Measurements from ENCODE around the gene PLCD4.

Gene PLCD4

DNA sequence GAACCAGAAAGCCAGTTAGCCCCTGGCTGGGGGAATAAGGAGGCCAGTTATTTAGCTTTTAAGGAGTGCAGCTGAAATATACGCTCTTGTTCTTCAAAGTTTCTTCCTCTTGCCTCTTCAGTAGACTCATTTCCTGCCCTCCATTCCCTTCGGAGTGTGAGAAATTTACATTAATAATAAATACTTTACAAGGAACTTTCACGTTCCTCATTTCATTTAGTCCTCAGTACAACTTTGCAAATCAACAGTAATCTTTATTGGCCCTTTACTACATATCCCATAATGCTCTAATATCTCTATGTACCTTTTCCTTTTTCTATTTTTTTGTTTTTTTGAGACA lies 15.6 kb downstream of the PLCD4 start:
- no peaks in the 10 kb centered on the region for H3K27me3 ChIP-seq (ENCODE audit: control insufficient read depth in 1 of 2, insufficient read depth in 2 of 2, low read length in 2 of 2)
- H3K9ac ChIP-seq (ENCODE audit: low read length): no peak overlapping the region

DNA sequence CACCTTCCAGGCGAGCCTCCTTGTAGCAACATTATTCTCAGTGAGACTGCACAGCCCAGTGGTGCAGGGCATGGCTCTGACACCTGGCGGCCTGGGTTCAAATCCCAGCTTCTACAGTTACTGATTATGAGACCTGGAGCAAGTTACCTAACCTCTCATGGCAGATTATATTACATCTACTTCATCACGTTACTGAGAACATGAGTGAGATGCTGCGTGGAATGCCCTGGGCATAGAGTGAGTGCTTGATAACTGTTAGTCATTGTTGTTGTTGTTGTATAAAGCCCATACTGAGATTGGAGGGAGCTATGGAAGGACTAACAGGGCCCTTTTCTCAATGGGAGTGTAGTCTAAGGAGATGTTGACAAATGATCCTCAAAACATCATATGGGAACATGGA lies 18.7 kb downstream of the PLCD4 start:
- H3K9ac ChIP-seq (ENCODE audit: low read length): no peak overlapping the region
- no peaks in the 10 kb centered on the region for H3K9me3 ChIP-seq (ENCODE audit: low read length)
- no peaks in the 10 kb centered on the region for H3K4me1 ChIP-seq (ENCODE audit: insufficient read depth, low read length)
- no peak overlapping the region for H3K4me3 ChIP-seq (ENCODE audit: low read depth in 1 of 2, low read length in 2 of 2)
- no peaks in the 10 kb centered on the region for H3K27me3 ChIP-seq (ENCODE audit: control insufficient read depth in 1 of 2, insufficient read depth in 2 of 2, low read length in 2 of 2)
- H3K27ac ChIP-seq (ENCODE audit: low read depth, low read length): no peak overlapping the region
- peaks cover 23% of the 10 kb centered on the region for H3K36me3 ChIP-seq (ENCODE audit: insufficient read depth, low read length)

More for the DNA sequence above, 15.6 kb downstream of the PLCD4 start:
- no peaks in the 10 kb centered on the region for H3K4me1 ChIP-seq (ENCODE audit: insufficient read depth, low read length)
- H3K36me3 ChIP-seq (ENCODE audit: insufficient read depth, low read length): peaks cover 17% of the 10 kb centered on the region
- H3K9me3 ChIP-seq (ENCODE audit: low read length): no peaks in the 10 kb centered on the region
- H3K27ac ChIP-seq (ENCODE audit: low read depth, low read length): no peak overlapping the region
- no peak overlapping the region for H3K4me3 ChIP-seq (ENCODE audit: low read depth in 1 of 2, low read length in 2 of 2)

DNA sequence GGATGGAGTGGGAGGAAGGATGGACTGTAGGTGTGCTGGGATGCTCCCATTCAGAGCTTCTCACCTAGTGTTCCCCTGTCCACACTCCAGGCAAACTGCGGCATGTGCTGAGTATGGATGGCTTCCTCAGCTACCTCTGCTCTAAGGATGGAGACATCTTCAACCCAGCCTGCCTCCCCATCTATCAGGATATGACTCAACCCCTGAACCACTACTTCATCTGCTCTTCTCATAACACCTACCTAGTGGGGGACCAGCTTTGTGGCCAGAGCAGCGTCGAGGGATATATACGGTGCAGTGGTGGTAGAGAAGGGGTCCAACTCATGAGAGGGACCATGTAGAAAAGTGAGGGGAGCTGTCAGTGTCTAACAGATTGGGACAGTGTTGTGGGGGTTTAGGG lies 20.2 kb downstream of the PLCD4 start:
- Histone ChIP-seq H3K4me3 (ENCODE audit: low read depth in 1 of 2, low read length in 2 of 2) (no peak overlapping the region), H3K36me3 (ENCODE audit: insufficient read depth, low read length) (peaks cover 33% of the 10 kb centered on the region)

DNA sequence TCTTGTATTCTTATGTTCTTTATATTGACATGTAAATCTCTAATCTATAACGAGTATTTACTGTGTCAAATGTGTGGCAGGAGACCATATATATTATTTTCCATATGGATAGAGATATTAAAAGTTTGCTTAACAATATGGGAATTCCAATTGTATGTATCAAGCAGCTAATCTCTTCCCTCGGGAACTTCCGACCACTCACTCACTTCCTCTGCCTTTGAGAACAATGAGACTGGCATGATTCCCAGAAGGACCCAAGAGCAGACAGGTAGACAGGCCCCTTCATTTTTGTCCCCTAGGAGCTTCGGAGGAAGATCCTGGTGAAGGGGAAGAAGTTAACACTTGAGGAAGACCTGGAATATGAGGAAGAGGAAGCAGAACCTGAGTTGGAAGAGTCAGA lies 24.1 kb downstream of the PLCD4 start:
- peaks cover 65% of the 10 kb centered on the region for H3K36me3 ChIP-seq (ENCODE audit: insufficient read depth, low read length)
- no peak overlapping the region for H3K27ac ChIP-seq (ENCODE audit: low read depth, low read length)
- no peaks in the 10 kb centered on the region for H3K27me3 ChIP-seq (ENCODE audit: control insufficient read depth in 1 of 2, insufficient read depth in 2 of 2, low read length in 2 of 2)

More for the DNA sequence above, 20.2 kb downstream of the PLCD4 start:
- Histone ChIP-seq H3K4me1 (ENCODE audit: insufficient read depth, low read length) (no peaks in the 10 kb centered on the region), H3K27ac (ENCODE audit: low read depth, low read length) (no peak overlapping the region), H3K9ac (ENCODE audit: low read length) (no peak overlapping the region), H3K9me3 (ENCODE audit: low read length) (no peaks in the 10 kb centered on the region), H3K27me3 (ENCODE audit: control insufficient read depth in 1 of 2, insufficient read depth in 2 of 2, low read length in 2 of 2) (no peaks in the 10 kb centered on the region)

DNA sequence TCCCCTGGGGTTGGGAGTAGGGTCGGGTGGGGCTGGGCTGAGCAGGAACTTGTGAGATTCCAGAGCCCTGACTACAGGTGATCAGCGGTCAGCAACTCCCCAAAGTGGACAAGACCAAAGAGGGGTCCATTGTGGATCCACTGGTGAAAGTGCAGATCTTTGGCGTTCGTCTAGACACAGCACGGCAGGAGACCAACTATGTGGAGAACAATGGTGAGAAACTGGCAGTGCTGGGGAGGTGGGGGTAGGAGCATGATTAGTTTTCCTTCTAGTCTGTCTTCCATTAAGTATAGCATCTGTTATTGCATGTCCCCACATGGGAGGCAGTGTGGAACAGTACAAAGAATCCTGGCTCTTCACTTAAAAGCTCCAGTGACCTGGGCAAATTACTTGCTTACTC lies 28.0 kb downstream of the PLCD4 start:
- Histone ChIP-seq H3K9me3 (ENCODE audit: low read length) (no peaks in the 10 kb centered on the region), H3K9ac (ENCODE audit: low read length) (no peak overlapping the region), H3K36me3 (ENCODE audit: insufficient read depth, low read length) (peaks cover 81% of the 10 kb centered on the region), H3K4me1 (ENCODE audit: insufficient read depth, low read length) (no peaks in the 10 kb centered on the region), H3K4me3 (ENCODE audit: low read depth in 1 of 2, low read length in 2 of 2) (no peak overlapping the region), H3K27ac (ENCODE audit: low read depth, low read length) (no peak overlapping the region), H3K27me3 (ENCODE audit: control insufficient read depth in 1 of 2, insufficient read depth in 2 of 2, low read length in 2 of 2) (no peaks in the 10 kb centered on the region)

More for the DNA sequence above, 24.1 kb downstream of the PLCD4 start:
- Histone ChIP-seq H3K9ac (ENCODE audit: low read length) (no peak overlapping the region), H3K4me3 (ENCODE audit: low read depth in 1 of 2, low read length in 2 of 2) (no peak overlapping the region), H3K4me1 (ENCODE audit: insufficient read depth, low read length) (no peaks in the 10 kb centered on the region), H3K9me3 (ENCODE audit: low read length) (no peaks in the 10 kb centered on the region)

DNA sequence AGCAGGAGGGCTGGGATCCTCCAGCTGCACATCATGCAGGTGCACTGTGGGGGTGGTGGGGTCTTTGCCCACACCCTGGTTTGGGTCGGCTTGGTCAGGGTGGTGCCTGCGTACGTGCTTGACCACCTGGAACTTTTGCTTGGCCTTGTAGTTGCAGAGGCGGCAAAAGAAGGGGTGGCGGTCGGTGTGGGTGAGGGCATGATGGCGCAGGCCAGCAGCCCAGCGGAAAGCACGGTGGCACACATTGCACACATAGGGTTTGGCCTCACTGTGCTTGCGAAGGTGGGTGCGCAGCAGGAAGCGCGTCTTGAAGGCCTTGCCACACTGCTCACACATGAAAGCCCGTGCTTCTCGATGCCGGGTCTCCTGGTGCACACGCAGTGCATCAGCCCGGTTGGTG lies 30.7 kb downstream of the PLCD4 start:
- Histone ChIP-seq H3K36me3 (ENCODE audit: insufficient read depth, low read length) (peaks cover 75% of the 10 kb centered on the region), H3K9me3 (ENCODE audit: low read length) (no peaks in the 10 kb centered on the region), H3K9ac (ENCODE audit: low read length) (no peak overlapping the region), H3K4me3 (ENCODE audit: low read depth in 1 of 2, low read length in 2 of 2) (no peak overlapping the region), H3K27ac (ENCODE audit: low read depth, low read length) (no peak overlapping the region), H3K27me3 (ENCODE audit: control insufficient read depth in 1 of 2, insufficient read depth in 2 of 2, low read length in 2 of 2) (no peaks in the 10 kb centered on the region), H3K4me1 (ENCODE audit: insufficient read depth, low read length) (no peaks in the 10 kb centered on the region)

DNA sequence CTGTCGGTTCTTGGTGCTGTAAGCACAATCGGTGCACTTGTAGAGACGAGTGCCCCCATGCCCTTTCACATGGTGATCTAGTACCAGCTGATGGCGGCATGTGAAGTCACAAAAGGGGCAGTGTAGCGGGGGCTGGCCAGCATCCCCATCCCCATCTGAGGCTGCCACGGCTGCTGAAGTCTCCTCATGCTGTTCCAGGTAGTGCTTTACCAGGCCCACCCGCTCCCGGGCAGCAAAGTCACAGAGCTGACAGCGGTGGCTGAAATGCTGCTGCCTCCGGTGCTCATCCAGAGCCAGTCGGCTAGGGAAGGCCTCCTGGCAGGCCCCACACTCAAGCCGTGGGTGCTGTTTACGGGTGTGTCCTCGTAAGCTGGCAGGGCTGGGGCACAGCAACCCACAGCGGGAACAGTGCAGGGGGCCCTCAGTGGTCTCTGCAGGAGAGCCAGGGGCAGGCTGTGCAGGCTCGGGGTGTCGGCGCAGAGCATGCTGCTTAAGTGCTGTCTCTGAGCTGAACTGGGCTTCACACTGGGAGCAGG lies 34.5 kb downstream of the PLCD4 start:
- H3K27ac ChIP-seq (ENCODE audit: low read depth, low read length): no peak overlapping the region
- no peak overlapping the region for H3K4me3 ChIP-seq (ENCODE audit: low read depth in 1 of 2, low read length in 2 of 2)
- no peaks in the 10 kb centered on the region for H3K27me3 ChIP-seq (ENCODE audit: control insufficient read depth in 1 of 2, insufficient read depth in 2 of 2, low read length in 2 of 2)
- H3K9ac ChIP-seq (ENCODE audit: low read length): no peak overlapping the region
- peaks cover 72% of the 10 kb centered on the region for H3K36me3 ChIP-seq (ENCODE audit: insufficient read depth, low read length)
- H3K4me1 ChIP-seq (ENCODE audit: insufficient read depth, low read length): no peaks in the 10 kb centered on the region
- H3K9me3 ChIP-seq (ENCODE audit: low read length): no peaks in the 10 kb centered on the region

DNA sequence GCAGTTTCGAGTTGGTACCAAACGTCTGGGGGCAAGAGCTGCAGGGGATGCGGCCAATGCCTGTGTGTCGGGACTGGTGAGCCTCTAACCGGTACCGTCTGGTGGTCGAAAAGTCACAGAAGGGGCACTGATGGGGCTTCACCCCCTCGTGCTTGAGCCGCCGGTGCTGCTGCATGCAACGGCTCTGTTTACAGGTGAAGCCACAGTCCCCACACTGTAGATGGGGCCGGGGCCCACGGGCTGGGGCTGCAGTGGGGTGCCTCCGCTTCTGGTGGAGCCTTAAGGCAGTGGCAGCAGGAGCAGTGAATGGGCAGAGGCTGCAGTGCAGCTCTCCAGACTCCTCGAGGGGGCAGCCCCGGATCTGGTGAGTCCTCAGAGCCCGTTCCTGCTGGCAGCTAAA lies 35.1 kb downstream of the PLCD4 start:
- no peak overlapping the region for H3K9ac ChIP-seq (ENCODE audit: low read length)
- peaks cover 72% of the 10 kb centered on the region for H3K36me3 ChIP-seq (ENCODE audit: insufficient read depth, low read length)
- no peaks in the 10 kb centered on the region for H3K9me3 ChIP-seq (ENCODE audit: low read length)
- no peak overlapping the region for H3K4me3 ChIP-seq (ENCODE audit: low read depth in 1 of 2, low read length in 2 of 2)
- H3K27ac ChIP-seq (ENCODE audit: low read depth, low read length): no peak overlapping the region
- H3K4me1 ChIP-seq (ENCODE audit: insufficient read depth, low read length): no peaks in the 10 kb centered on the region
- H3K27me3 ChIP-seq (ENCODE audit: control insufficient read depth in 1 of 2, insufficient read depth in 2 of 2, low read length in 2 of 2): no peaks in the 10 kb centered on the region

DNA sequence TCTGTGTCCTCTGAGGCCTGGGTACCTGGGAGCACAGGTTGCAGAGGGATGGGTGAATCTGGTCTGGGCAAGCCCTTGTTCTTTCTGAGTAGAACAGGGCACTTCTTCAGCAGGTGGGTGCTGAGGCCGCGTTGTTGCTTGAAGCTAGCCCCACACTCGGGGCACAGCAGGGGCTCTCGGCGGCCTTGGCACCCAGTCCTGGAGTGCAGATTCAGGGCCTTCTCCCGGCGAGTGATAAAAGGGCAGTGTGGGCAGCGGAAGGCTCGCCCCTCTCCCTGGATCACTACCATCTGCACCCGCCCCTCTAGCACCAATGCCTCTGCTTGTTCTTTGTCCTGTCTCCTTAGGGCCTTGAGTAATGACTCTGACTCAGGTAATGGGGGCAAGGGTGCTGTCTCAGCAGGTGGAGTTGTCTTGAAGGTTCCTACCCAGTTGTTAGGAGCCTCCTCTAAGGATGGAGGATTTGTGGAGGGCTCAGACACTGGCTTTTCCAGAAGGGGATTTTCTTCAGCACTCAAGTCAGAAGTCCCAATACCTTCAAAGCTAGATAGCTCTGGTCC lies 36.1 kb downstream of the PLCD4 start:
- Histone ChIP-seq H3K27me3 (ENCODE audit: control insufficient read depth in 1 of 2, insufficient read depth in 2 of 2, low read length in 2 of 2) (no peaks in the 10 kb centered on the region), H3K27ac (ENCODE audit: low read depth, low read length) (no peak overlapping the region), H3K36me3 (ENCODE audit: insufficient read depth, low read length) (peaks cover 71% of the 10 kb centered on the region), H3K4me1 (ENCODE audit: insufficient read depth, low read length) (no peaks in the 10 kb centered on the region), H3K9me3 (ENCODE audit: low read length) (no peaks in the 10 kb centered on the region), H3K4me3 (ENCODE audit: low read depth in 1 of 2, low read length in 2 of 2) (no peak overlapping the region), H3K9ac (ENCODE audit: low read length) (no peak overlapping the region)

DNA sequence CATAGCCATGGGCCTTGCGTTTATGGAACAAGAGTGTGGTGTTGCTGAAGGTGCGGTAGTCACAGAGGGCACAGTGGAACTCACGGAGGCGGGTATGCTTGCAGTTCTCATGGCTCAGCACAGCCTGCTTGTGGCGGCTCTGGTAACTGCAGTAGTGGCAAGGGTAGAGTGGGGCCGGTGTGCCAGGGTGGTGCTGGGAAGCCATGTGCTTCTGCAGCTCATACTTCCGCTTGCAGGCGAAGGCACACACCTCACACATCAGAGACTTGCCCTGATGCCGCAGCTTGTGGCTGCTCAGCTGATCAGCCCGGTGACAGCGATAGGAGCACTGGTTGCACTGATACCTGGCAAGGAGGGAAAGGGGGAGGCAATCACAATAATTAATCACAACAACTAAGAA lies 37.0 kb downstream of the PLCD4 start:
- Histone ChIP-seq H3K36me3 (ENCODE audit: insufficient read depth, low read length) (peaks cover 78% of the 10 kb centered on the region), H3K9me3 (ENCODE audit: low read length) (no peaks in the 10 kb centered on the region), H3K4me3 (ENCODE audit: low read depth in 1 of 2, low read length in 2 of 2) (no peak overlapping the region), H3K9ac (ENCODE audit: low read length) (no peak overlapping the region), H3K27ac (ENCODE audit: low read depth, low read length) (no peak overlapping the region), H3K4me1 (ENCODE audit: insufficient read depth, low read length) (no peaks in the 10 kb centered on the region), H3K27me3 (ENCODE audit: control insufficient read depth in 1 of 2, insufficient read depth in 2 of 2, low read length in 2 of 2) (no peaks in the 10 kb centered on the region)

DNA sequence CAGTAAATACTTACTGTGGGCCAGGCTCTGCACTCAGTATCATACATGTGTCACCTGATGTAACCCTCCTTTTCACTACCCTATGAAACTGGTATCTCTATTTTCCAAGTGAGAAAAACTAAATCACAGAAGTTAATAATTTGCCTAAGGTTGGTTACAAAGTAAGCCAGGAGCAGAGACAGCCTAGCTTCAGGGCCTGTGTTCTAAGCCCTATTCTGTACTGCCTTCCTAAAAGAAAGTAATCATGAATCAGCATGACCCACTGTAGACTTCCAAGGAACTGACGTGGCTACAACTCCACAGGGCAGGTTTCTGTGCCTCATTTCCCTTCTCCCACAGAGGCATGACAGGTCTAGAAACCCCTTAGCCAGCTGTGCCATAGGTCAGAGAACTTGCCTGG lies 37.4 kb downstream of the PLCD4 start:
- Histone ChIP-seq H3K9me3 (ENCODE audit: low read length) (no peaks in the 10 kb centered on the region), H3K27ac (ENCODE audit: low read depth, low read length) (no peak overlapping the region), H3K9ac (ENCODE audit: low read length) (no peak overlapping the region), H3K4me3 (ENCODE audit: low read depth in 1 of 2, low read length in 2 of 2) (no peak overlapping the region), H3K36me3 (ENCODE audit: insufficient read depth, low read length) (peaks cover 80% of the 10 kb centered on the region), H3K27me3 (ENCODE audit: control insufficient read depth in 1 of 2, insufficient read depth in 2 of 2, low read length in 2 of 2) (no peaks in the 10 kb centered on the region), H3K4me1 (ENCODE audit: insufficient read depth, low read length) (no peaks in the 10 kb centered on the region)

DNA sequence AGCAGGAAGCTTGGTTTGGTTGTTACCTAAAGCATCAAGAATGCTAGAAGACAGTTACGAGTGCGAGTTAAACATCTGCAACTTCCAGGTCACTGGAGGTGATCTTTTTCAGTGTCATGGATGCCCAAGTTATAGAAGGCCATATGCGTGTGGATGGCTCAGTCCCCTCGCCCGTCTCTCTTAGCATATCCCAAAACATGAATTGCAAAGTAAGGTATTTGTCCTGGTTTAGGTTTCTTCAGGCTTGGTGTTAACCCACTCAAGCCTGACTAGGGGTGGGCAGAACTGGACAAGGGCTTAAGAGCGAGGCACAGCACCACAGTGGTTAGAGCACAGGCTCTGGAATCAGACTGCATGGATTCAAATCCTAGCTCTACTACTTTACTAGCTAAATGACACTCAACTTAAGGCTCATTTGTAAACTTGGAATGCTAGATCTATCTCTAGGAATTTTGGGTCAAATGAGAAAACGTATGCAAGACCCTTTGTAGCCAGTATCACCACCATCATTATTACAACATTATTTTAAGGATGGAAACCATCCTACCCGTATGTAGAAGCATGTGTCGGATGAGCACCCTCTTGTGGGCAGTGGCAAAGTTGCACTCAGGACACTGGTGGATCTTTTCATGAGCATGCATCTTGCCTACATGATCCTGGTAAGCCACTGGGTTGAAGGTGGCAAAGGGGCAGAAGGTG lies 40.5 kb downstream of the PLCD4 start:
- Histone ChIP-seq H3K27me3 (ENCODE audit: control insufficient read depth in 1 of 2, insufficient read depth in 2 of 2, low read length in 2 of 2) (no peaks in the 10 kb centered on the region), H3K4me1 (ENCODE audit: insufficient read depth, low read length) (no peaks in the 10 kb centered on the region), H3K4me3 (ENCODE audit: low read depth in 1 of 2, low read length in 2 of 2) (no peak overlapping the region), H3K27ac (ENCODE audit: low read depth, low read length) (no peak overlapping the region), H3K36me3 (ENCODE audit: insufficient read depth, low read length) (peaks cover 86% of the 10 kb centered on the region), H3K9ac (ENCODE audit: low read length) (no peak overlapping the region), H3K9me3 (ENCODE audit: low read length) (no peaks in the 10 kb centered on the region)

All from muscle layer of colon (tissue), 2 donors.